ENCODE results near the gene SEMA3F. TPM values are rescaled to one million over a fixed set of nuclear protein-coding genes. Genes with fewer than 3 reads are reported as not detected.

Gene SEMA3F
- total and polyA plus RNA-seq, 2 donors (not counting 1 experiment from before 2014, with no cell fraction given): 5.1 to 9.7 TPM

DNA sequence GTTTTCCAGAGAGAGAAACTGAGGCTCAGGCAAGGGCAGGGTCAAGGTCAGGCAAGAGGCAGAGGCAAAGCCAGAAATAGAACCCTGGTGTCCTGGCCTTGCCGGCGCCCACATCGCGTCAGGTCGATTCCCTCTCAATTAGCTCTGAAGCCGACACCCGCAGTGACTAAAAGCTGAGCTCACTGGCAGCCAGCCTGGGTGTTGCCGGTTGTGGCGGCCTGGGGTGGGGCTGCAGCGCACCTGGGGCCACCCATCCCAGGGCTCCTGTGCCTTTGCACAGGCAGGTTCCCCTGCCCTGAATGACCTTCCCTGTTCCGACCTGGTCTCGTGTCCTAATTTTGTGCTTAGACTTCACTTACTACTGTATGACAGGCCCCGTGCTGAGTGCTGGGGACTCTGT lies 6.2 kb downstream of the SEMA3F start:
- no peak for DNase-seq (ENCODE audit: low read depth in 2 of 2)

DNA sequence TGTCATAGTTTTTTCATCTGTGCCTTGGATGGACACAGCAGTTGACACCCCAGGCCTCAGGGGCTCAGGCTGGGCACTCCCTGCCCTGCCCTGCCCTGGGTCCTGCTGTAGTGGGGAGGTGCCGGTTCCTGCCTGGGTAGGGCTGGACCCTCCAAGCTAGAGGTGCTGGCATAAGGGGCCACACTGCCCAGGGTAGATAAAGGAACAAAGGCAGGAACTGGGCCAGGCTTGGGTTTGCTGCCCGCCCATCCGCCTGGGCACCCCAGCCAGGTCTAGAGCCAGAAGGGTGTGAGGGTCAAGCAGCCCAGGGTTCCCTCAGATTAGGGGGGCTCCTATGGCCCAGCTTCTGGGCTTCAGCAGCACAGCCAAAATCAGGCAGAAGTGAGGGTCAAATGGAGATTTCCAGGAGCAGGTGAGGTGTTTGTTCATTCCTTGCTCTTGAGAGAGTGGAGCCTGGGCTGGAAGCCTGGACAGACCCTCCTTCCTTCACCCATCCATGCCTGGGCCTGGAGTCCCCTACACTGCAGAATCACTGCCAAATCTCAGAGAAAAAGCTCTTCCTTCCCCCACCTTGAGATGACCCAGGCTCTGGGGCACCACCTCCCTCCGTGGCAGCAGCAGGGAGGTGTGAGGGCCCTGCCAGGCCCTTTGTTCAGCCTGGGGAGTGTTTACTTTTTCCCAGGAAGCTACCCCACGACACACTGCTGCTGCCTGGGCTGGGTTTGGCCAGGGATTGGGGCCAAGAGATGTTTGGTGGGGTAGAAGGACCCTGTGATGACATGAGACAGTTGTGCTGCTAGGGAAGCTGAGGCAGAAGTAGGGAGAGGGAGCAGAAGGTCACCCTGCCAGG lies 7.1 kb downstream of the SEMA3F start:
- Histone ChIP-seq H3K4me2 (ENCODE audit: extremely low read depth, insufficient read depth, low read length) (no peak overlapping the region), H2AFZ (ENCODE audit: low read length) (no peak overlapping the region), H3K9me3 (ENCODE audit: control insufficient read depth, insufficient read depth, low read depth, low read length) (no peaks in the 10 kb centered on the region), H3K4me1 (ENCODE audit: control insufficient read depth, extremely low read depth, insufficient read depth, low read length) (peaks cover 33% of the 10 kb centered on the region), H3K36me3 (ENCODE audit: control insufficient read depth, insufficient read depth, low read length) (no peaks in the 10 kb centered on the region), H4K20me1 (ENCODE audit: control insufficient read depth, extremely low read depth, insufficient read depth, low read length) (no peaks in the 10 kb centered on the region), H3K9ac (ENCODE audit: insufficient read depth, low read length) (no peak overlapping the region), H3K4me3 (replicated peaks in 1 of 4; ENCODE audit: control extremely low read depth in 1 of 4, insufficient read depth in 1 of 4, low read depth in 3 of 4, low read length in 4 of 4) (no peak overlapping the region), H3K27ac (ENCODE audit: insufficient read depth, low read length) (no peak overlapping the region), H3K79me2 (ENCODE audit: control insufficient read depth, insufficient read depth, low read length) (no peaks in the 10 kb centered on the region), H3K27me3 (ENCODE audit: control insufficient read depth, insufficient read depth, low read length) (no peaks in the 10 kb centered on the region)
- TF ChIP-seq, protein P1, sequence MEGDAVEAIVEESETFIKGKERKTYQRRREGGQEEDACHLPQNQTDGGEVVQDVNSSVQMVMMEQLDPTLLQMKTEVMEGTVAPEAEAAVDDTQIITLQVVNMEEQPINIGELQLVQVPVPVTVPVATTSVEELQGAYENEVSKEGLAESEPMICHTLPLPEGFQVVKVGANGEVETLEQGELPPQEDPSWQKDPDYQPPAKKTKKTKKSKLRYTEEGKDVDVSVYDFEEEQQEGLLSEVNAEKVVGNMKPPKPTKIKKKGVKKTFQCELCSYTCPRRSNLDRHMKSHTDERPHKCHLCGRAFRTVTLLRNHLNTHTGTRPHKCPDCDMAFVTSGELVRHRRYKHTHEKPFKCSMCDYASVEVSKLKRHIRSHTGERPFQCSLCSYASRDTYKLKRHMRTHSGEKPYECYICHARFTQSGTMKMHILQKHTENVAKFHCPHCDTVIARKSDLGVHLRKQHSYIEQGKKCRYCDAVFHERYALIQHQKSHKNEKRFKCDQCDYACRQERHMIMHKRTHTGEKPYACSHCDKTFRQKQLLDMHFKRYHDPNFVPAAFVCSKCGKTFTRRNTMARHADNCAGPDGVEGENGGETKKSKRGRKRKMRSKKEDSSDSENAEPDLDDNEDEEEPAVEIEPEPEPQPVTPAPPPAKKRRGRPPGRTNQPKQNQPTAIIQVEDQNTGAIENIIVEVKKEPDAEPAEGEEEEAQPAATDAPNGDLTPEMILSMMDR (conservative IDR thresholded peaks at IDR 0.05 in 1 of 2, IDR thresholded peaks at IDR 0.05 in 1 of 2; ENCODE audit: low read depth in 1 of 2, low read length in 2 of 2): no peak
- DNase-seq (ENCODE audit: low read depth in 2 of 2): no peak

More for the DNA sequence above, 6.2 kb downstream of the SEMA3F start:
- no peak overlapping the region for H3K4me2 ChIP-seq (ENCODE audit: extremely low read depth, insufficient read depth, low read length)
- no peaks in the 10 kb centered on the region for H3K36me3 ChIP-seq (ENCODE audit: control insufficient read depth, insufficient read depth, low read length)
- no peak overlapping the region for H3K27ac ChIP-seq (ENCODE audit: insufficient read depth, low read length)
- H3K9me3 ChIP-seq (ENCODE audit: control insufficient read depth, insufficient read depth, low read depth, low read length): no peaks in the 10 kb centered on the region
- peaks cover 37% of the 10 kb centered on the region for H3K4me1 ChIP-seq (ENCODE audit: control insufficient read depth, extremely low read depth, insufficient read depth, low read length)
- no peaks in the 10 kb centered on the region for H3K27me3 ChIP-seq (ENCODE audit: control insufficient read depth, insufficient read depth, low read length)
- no peaks in the 10 kb centered on the region for H3K79me2 ChIP-seq (ENCODE audit: control insufficient read depth, insufficient read depth, low read length)
- TF ChIP-seq, protein P1 (conservative IDR thresholded peaks at IDR 0.05 in 1 of 2, IDR thresholded peaks at IDR 0.05 in 1 of 2; ENCODE audit: low read depth in 1 of 2, low read length in 2 of 2): no peak
- no peak for TF ChIP-seq EZH2 (IDR thresholded peaks at IDR 0.05; ENCODE audit: low read length, missing control alignments)
- H4K20me1 ChIP-seq (ENCODE audit: control insufficient read depth, extremely low read depth, insufficient read depth, low read length): no peaks in the 10 kb centered on the region
- no peak overlapping the region for H2AFZ ChIP-seq (ENCODE audit: low read length)
- H3K9ac ChIP-seq (ENCODE audit: insufficient read depth, low read length): no peak overlapping the region
- no peak overlapping the region for H3K4me3 ChIP-seq (replicated peaks in 1 of 4; ENCODE audit: control extremely low read depth in 1 of 4, insufficient read depth in 1 of 4, low read depth in 3 of 4, low read length in 4 of 4)

DNA sequence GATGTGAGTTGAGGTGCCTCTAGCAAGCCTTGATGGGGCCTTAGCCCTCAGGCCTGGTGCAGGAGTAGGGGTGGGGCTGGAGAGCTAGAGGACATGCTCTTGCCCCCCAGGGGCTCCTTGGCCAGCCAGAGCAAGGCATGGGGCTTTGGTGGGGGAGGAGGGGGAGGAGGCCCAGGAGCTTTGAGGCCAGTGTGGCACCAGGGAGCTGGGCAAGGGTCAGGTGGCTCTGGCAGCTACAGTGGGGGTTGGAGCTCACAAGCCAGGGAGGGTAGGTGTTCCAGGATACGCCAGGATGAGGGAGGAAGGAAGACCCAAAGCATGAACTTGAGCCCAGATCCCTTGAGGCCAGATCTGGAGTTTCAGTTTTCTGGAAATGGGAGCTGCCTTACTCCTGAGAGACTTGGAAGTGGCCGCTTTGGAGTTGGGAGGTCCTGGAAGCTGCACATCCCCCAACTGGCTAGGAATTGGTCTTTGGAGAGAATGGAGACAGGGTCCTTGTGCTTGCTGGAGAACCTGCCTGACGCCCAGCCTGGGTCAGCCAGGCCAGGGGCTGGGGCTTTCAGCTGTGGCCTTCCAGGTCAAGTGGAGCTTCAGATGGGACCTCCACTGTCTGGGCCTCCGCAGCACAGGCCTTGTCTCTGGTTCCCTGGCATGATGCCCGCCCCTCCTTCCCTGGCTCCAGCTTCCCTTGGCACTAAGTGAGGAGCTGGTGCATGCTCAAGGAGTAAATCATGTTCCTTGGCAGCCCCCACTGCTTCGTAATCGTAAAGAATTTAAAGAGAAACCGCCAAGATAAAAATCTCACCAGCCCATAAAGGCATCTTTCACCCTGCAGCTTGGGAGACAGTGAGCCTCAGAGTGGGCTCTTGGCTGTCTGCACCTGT lies 8.7 kb downstream of the SEMA3F start:
- H4K20me1 ChIP-seq (ENCODE audit: control insufficient read depth, extremely low read depth, insufficient read depth, low read length): no peaks in the 10 kb centered on the region
- no peaks in the 10 kb centered on the region for H3K79me2 ChIP-seq (ENCODE audit: control insufficient read depth, insufficient read depth, low read length)
- no peak overlapping the region for H3K4me3 ChIP-seq (replicated peaks in 1 of 4; ENCODE audit: control extremely low read depth in 1 of 4, insufficient read depth in 1 of 4, low read depth in 3 of 4, low read length in 4 of 4)
- no peaks in the 10 kb centered on the region for H3K27me3 ChIP-seq (ENCODE audit: control insufficient read depth, insufficient read depth, low read length)
- H3K9me3 ChIP-seq (ENCODE audit: control insufficient read depth, insufficient read depth, low read depth, low read length): no peaks in the 10 kb centered on the region
- peak; percentile 96 for DNase-seq (ENCODE audit: low read depth in 2 of 2)
- TF ChIP-seq, protein P1 (conservative IDR thresholded peaks at IDR 0.05 in 1 of 2, IDR thresholded peaks at IDR 0.05 in 1 of 2; ENCODE audit: low read depth in 1 of 2, low read length in 2 of 2): no peak
- TF ChIP-seq EZH2 (IDR thresholded peaks at IDR 0.05; ENCODE audit: low read length, missing control alignments): no peak
- H3K27ac ChIP-seq (ENCODE audit: insufficient read depth, low read length): peak overlapping the region; percentile 52
- H3K4me2 ChIP-seq (ENCODE audit: extremely low read depth, insufficient read depth, low read length): peak overlapping the region; percentile 39
- H2AFZ ChIP-seq (ENCODE audit: low read length): no peak overlapping the region
- H3K36me3 ChIP-seq (ENCODE audit: control insufficient read depth, insufficient read depth, low read length): no peaks in the 10 kb centered on the region
- H3K9ac ChIP-seq (ENCODE audit: insufficient read depth, low read length): no peak overlapping the region
- peaks cover 33% of the 10 kb centered on the region for H3K4me1 ChIP-seq (ENCODE audit: control insufficient read depth, extremely low read depth, insufficient read depth, low read length)

Data from fibroblast of lung (primary cell).